Mucosa of descending colon (tissue), 3 donors: ENCODE data around the gene FFAR1. TPM values are rescaled to one million over a fixed set of nuclear protein-coding genes. Genes with fewer than 3 reads are reported as not detected.
A peak's percentile ranks its signal among the peaks of the same experiment; 100 is the strongest.

Experiments
- ATAC-seq: fragments of 200-7000 bp; cut with Tn5 transposase; one replicate; pipeline ENCODE4 v1.9.1; 2020; ENCODE audit warnings: mild to moderate bottlenecking, moderate library complexity
- DNase-seq, 3 donors: peaks; one replicate each; pipeline ENCODE4 v3.0.0-alpha.2; 2020
- H3K36me3 ChIP-seq: fragments of 200-600 bp; one replicate; pipeline ENCODE4 v1.8.0; 2021; ENCODE audit warnings: low read depth, mild to moderate bottlenecking
- H3K4me1 ChIP-seq: fragments of 200-600 bp; one replicate; pipeline ENCODE4 v1.8.0; 2021; ENCODE audit warnings: low read depth, mild to moderate bottlenecking
- H3K4me3 ChIP-seq: fragments of 200-600 bp; one replicate; pipeline ENCODE4 v1.8.0; 2021; ENCODE audit warnings: mild to moderate bottlenecking
- H3K9me3 ChIP-seq: fragments of 200-600 bp; one replicate; pipeline ENCODE4 v1.8.0; 2021; ENCODE audit warnings: mild to moderate bottlenecking
- CTCF ChIP-seq: fragments of 200-600 bp; IDR thresholded peaks from one replicate; pipeline ENCODE4 v1.8.0; 2022; ENCODE audit warnings: antibody characterized with exemption, mild to moderate bottlenecking
- intact Hi-C, 2 donors: fragments of 100-400 bp; cut with DNase I in 1 of 2; cut with micrococcal nuclease in 1 of 2; formaldehyde crosslinking; loops; one replicate each; pipeline versions ENCODE4 v1.11.0 to v1.11.1; 2022; cut with DNase I, micrococcal nuclease
- total RNA-seq, 3 donors: library from RNA; stranded (reverse); fragmentation: NEBNext Ultra II Directional in 2 of 3; extraction: Animal tissue kit (Norgen Biotek cat#: 25700) in 2 of 3; gene quantifications; one replicate each; pipeline versions ENCODE4 v1.2.1 to v1.2.4, GENCODE V29; 2021 to 2023
- donor health status: DM: no; HTN: no; CAD: no; lungs with moderate emphysema.
- donor health status: DM: no; HTN: no; CAD: no.
- donor health status: DM: no; HTN: yes; CAD: no.

FFAR1 gene
- total RNA-seq, 3 donors from 2014 or later = not detected

- ATAC-seq = no peak
Measured at GRCh38 chr19:35331551-35332214, 16.0 kb upstream of the FFAR1 start.

GRCh38 chr19:35332817-35333216 lies 14.9 kb upstream of the FFAR1 start:
- intact Hi-C loops = no loop called here

More at GRCh38 chr19:35331551-35332214, 16.0 kb upstream of the FFAR1 start:
- intact Hi-C loops = no loop called here
- H3K4me1 ChIP-seq = no peaks in the 10 kb centered on the region
- no peak overlapping the region for H3K4me3 ChIP-seq
- H3K9me3 ChIP-seq = no peaks in the 10 kb centered on the region
- TF ChIP-seq CTCF = no peak
- no peak for DNase-seq
- H3K36me3 ChIP-seq = no peaks in the 10 kb centered on the region

GRCh38 chr19:35334144-35334753 lies 13.5 kb upstream of the FFAR1 start:
- Histone ChIP-seq H3K4me3 (no peak overlapping the region), H3K4me1 (no peaks in the 10 kb centered on the region), H3K9me3 (no peaks in the 10 kb centered on the region), H3K36me3 (no peaks in the 10 kb centered on the region)
- TF ChIP-seq CTCF = no peak
- peak in 1 of 3 donors; percentile 25 for DNase-seq
- intact Hi-C loops = no loop called here
- no peak for ATAC-seq

More at GRCh38 chr19:35332817-35333216, 14.9 kb upstream of the FFAR1 start:
- H3K9me3 ChIP-seq = no peaks in the 10 kb centered on the region
- no peaks in the 10 kb centered on the region for H3K4me1 ChIP-seq
- DNase-seq (peak in 1 of 3 donors; percentile 53), ATAC-seq (peak; percentile 40)
- no peak for TF ChIP-seq CTCF
- H3K4me3 ChIP-seq = no peak overlapping the region
- no peaks in the 10 kb centered on the region for H3K36me3 ChIP-seq

GRCh38 chr19:35336166-35336955 lies 11.3 kb upstream of the FFAR1 start:
- Histone ChIP-seq H3K9me3 (no peaks in the 10 kb centered on the region), H3K4me3 (no peak overlapping the region), H3K36me3 (no peaks in the 10 kb centered on the region), H3K4me1 (no peaks in the 10 kb centered on the region)
- intact Hi-C loops = no loop called here
- ATAC-seq = no peak
- no peak for TF ChIP-seq CTCF
- DNase-seq = peak in 1 of 3 donors; percentile 31

- intact Hi-C loops = no loop called here
- ATAC-seq = peak; percentile 15
- H3K4me1 ChIP-seq = no peaks in the 10 kb centered on the region
- no peak overlapping the region for H3K4me3 ChIP-seq
- no peaks in the 10 kb centered on the region for H3K9me3 ChIP-seq
- H3K36me3 ChIP-seq = no peaks in the 10 kb centered on the region
- DNase-seq = peak in 1 of 3 donors; percentile 34
- no peak for TF ChIP-seq CTCF
Measured at GRCh38 chr19:35337097-35337983, 10.4 kb upstream of the FFAR1 start.
